Measurements from ENCODE around the gene IRF9.

The IRF9 gene

GRCh38 chr14:24215495-24216344 lies 54.7 kb downstream of the IRF9 start, which contains the start of gene MDP1:
TSS of gene MDP1 (minus strand) at chr14:24216066. CDS start at chr14:24215955, 111 bp downstream.
- TF ChIP-seq TCF12 (IDR thresholded peaks at IDR 0.05; ENCODE audit: low read depth) (no peak), ZBTB7A (IDR thresholded peaks at IDR 0.05; ENCODE audit: low read depth) (no peak), NFIC (IDR thresholded peaks at IDR 0.05) (no peak), USF1 (IDR thresholded peaks at IDR 0.05) (no peak), RAD21 (IDR thresholded peaks at IDR 0.05; ENCODE audit: low read depth) (peak; percentile 62), FOXM1 (IDR thresholded peaks at IDR 0.05; ENCODE audit: borderline replicate concordance, low read depth) (no peak), EGR1 (IDR thresholded peaks at IDR 0.05) (no peak), TAF1 (IDR thresholded peaks at IDR 0.05; ENCODE audit: low read depth) (peak; percentile 63; the same call in 1 of the 2 replicates), CEBPB (IDR thresholded peaks at IDR 0.05) (peak; percentile 94), CREB1 (IDR thresholded peaks at IDR 0.05; ENCODE audit: low read depth) (peak; percentile 80), TEAD4 (IDR thresholded peaks at IDR 0.05) (no peak), EP300 (IDR thresholded peaks at IDR 0.05; ENCODE audit: borderline replicate concordance) (no peak; the same call in 1 of the 2 replicates), YY1 (IDR thresholded peaks at IDR 0.05; ENCODE audit: low read depth) (peak; percentile 87), MAX (IDR thresholded peaks at IDR 0.05) (peak; percentile 70), REST (IDR thresholded peaks at IDR 0.05; ENCODE audit: low read depth) (no peak)
